GM19035 (cell line): ENCODE results near the gene RAD50.
"Not testable (repeated sequence)": the region's sequence is repeated elsewhere in the genome, so short reads cannot be mapped to it uniquely, and the experiment has no call there.

ENCODE experiments used
- ATAC-seq: cut with Tn5 transposase; IDR thresholded peaks from one replicate; pipeline ENCODE4 v1.9.1; 2021; ENCODE audit not compliant: unreplicated experiment

RAD50 gene

GRCh38 chr5:132691755-132692631, 135.2 kb downstream of the RAD50 start:
- ATAC-seq = not testable (repeated sequence)

- ATAC-seq = no peak
Observed at GRCh38 chr5:132692632-132692967, 135.8 kb downstream of the RAD50 start.
